Natural killer cell (primary cell): ENCODE data around the gene DDA1. TPM values are rescaled to one million over a fixed set of nuclear protein-coding genes. Genes with fewer than 3 reads are reported as not detected.

Experiments
- ATAC-seq, 3 donors: fragments of 150-1000 bp in 2 of 3; fragments of 200-7000 bp in 1 of 3; cut with Tn5 transposase; 1 replicate in 1 of 3; 2 replicates in 2 of 3; pipeline ENCODE4 v1.10.0; 2021; ENCODE audit warnings: mild to moderate bottlenecking in 2 of 3, moderate library complexity in 2 of 3
- DNase-seq, 2 donors: peaks; one replicate each; pipeline versions ENCODE4 v3.0.0 to v3.0.0-alpha.2; 2013 to 2021; ENCODE audit warnings: mixed read lengths in 1 of 2
- H3K27ac ChIP-seq: one replicate; pipeline ENCODE4 v1.5.1; 2013; ENCODE audit warnings: mild to moderate bottlenecking, low read length
- H3K27me3 ChIP-seq: one replicate; pipeline ENCODE4 v1.6.1; 2013; ENCODE audit warnings: low read length; ENCODE audit not compliant: control insufficient read depth, insufficient read depth
- H3K36me3 ChIP-seq: one replicate; pipeline ENCODE4 v1.6.1; 2013; ENCODE audit warnings: low read length; ENCODE audit not compliant: control insufficient read depth, insufficient read depth
- H3K4me1 ChIP-seq: one replicate; pipeline ENCODE4 v1.6.1; 2013; ENCODE audit warnings: low read length; ENCODE audit not compliant: control insufficient read depth, insufficient read depth
- H3K4me3 ChIP-seq: one replicate; pipeline ENCODE4 v1.5.1; 2013; ENCODE audit warnings: low read length
- H3K9me3 ChIP-seq: one replicate; pipeline ENCODE4 v1.6.1; 2013; ENCODE audit warnings: low read length; ENCODE audit not compliant: control insufficient read depth, insufficient read depth
- H3K27ac Mint-ChIP-seq, 2 donors: one replicate each; pipeline ENCODE4 v1.8.0; 2022; ENCODE audit warnings: mild to moderate bottlenecking in 2 of 2, mixed read lengths in 2 of 2, moderate library complexity in 1 of 2
- H3K27me3 Mint-ChIP-seq, 2 donors: one replicate each; pipeline ENCODE4 v1.8.0; 2022; ENCODE audit warnings: low read depth in 2 of 2, mixed read lengths in 2 of 2
- H3K36me3 Mint-ChIP-seq: one replicate; pipeline ENCODE4 v1.8.0; 2022; ENCODE audit warnings: mixed read lengths
- H3K4me1 Mint-ChIP-seq, 2 donors: one replicate each; pipeline ENCODE4 v1.8.0; 2022; ENCODE audit warnings: mixed read lengths in 2 of 2
- H3K4me3 Mint-ChIP-seq: one replicate; pipeline ENCODE4 v1.8.0; 2022; ENCODE audit warnings: mild to moderate bottlenecking, moderate library complexity, mixed read lengths
- H3K9me3 Mint-ChIP-seq, 2 donors: one replicate each; pipeline ENCODE4 v1.8.0; 2022; ENCODE audit warnings: mixed read lengths in 2 of 2
- CTCF ChIP-seq: fragments of 200-600 bp; IDR thresholded peaks from one replicate; pipeline ENCODE4 v1.8.0; 2022; ENCODE audit warnings: antibody characterized with exemption
- WGBS: methylation state at CpG from one replicate; pipeline ENCODE4 v1.1.7; 2013; ENCODE audit warnings: missing lambda C conversion rate; ENCODE audit not compliant: insufficient coverage; 5-methylcytosine and 5-hydroxymethylcytosine counted together
- intact Hi-C: fragments of 100-400 bp; cut with micrococcal nuclease; formaldehyde crosslinking; loops from one replicate; pipeline ENCODE4 v1.14.2; 2022
- total RNA-seq, 4 donors: library from RNA; stranded (reverse); fragments of 120-200 nt in 1 of 4; gene quantifications; one replicate each; pipeline versions ENCODE4 v1.2.3 to v1.2.4, GENCODE V29; 2013 to 2022

Gene DDA1
- total RNA-seq, 3 donors from 2014 or later (not counting 1 experiment from before 2014, with no cell fraction given) = 32.2 to 42.5 (median 37.7) TPM

DNA sequence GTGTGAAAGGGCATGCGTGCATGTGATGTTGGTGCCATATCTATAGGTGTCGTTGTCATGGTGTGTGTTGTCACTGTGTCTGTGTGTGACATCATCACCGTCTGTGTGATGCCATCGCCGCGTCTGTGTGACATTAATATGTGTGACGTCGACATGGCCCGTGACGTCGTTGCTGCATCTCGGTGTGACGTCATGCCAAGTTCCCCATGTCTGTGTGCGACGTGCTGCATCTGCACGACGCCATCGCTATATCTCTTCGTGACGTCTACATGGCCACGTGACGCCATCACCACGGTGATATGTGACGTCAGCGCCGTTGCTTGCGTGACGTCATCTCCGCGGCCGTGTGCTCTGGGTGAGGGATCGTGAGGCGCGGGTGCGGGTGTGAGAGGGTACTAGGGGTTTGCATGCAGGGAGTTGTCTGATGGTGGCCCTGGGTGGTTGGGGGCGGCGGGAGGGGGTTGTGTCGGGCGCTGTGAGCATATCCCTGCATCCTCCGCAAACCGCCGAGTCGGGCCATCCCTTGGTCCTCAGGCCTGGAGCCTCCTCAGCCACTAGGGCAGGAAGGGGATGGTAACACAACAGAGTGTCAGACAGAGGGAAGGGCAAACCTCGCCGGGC lies 42.6 kb downstream of the DDA1 start:
- DNase-seq (no peak), ATAC-seq (no peak)
- intact Hi-C loops = no loop called here
- no peaks in the 10 kb centered on the region for H3K4me1 Mint-ChIP-seq
- WGBS = 91% methylated on average over 45 of the region's 45 CpGs
- Histone ChIP-seq H3K36me3 (no peaks in the 10 kb centered on the region), H3K4me1 (peaks cover 6% of the 10 kb centered on the region), H3K4me3 (no peak overlapping the region), H3K27ac (no peak overlapping the region), H3K27me3 (peaks cover 2% of the 10 kb centered on the region), H3K9me3 (no peaks in the 10 kb centered on the region)
- no peak overlapping the region for H3K4me3 Mint-ChIP-seq
- peaks cover 7 to 27% of the 10 kb centered on the region in 2 donors for H3K27me3 Mint-ChIP-seq
- H3K36me3 Mint-ChIP-seq = no peaks in the 10 kb centered on the region
- no peak overlapping the region for H3K27ac Mint-ChIP-seq
- TF ChIP-seq CTCF = no peak
- H3K9me3 Mint-ChIP-seq = no peaks in the 10 kb centered on the region

GRCh38 chr19:17352608-17353280 lies 43.4 kb downstream of the DDA1 start:
- H3K4me3 ChIP-seq = no peak overlapping the region
- peaks cover 2% of the 10 kb centered on the region for H3K27me3 ChIP-seq
- DNase-seq = no peak
- no peak overlapping the region for H3K27ac Mint-ChIP-seq
- H3K9me3 ChIP-seq = no peaks in the 10 kb centered on the region
- WGBS = 63% methylated on average over 14 of the region's 14 CpGs
- no peaks in the 10 kb centered on the region for H3K4me1 Mint-ChIP-seq
- peaks cover 4 to 24% of the 10 kb centered on the region in 2 donors for H3K27me3 Mint-ChIP-seq
- H3K4me1 ChIP-seq = peaks cover 6% of the 10 kb centered on the region
- H3K36me3 ChIP-seq = no peaks in the 10 kb centered on the region
- no peak overlapping the region for H3K27ac ChIP-seq
- no peak for TF ChIP-seq CTCF
- ATAC-seq = no peak
- no peaks in the 10 kb centered on the region for H3K36me3 Mint-ChIP-seq
- H3K4me3 Mint-ChIP-seq = no peak overlapping the region
- intact Hi-C loops = no loop called here
- H3K9me3 Mint-ChIP-seq = no peaks in the 10 kb centered on the region

DNA sequence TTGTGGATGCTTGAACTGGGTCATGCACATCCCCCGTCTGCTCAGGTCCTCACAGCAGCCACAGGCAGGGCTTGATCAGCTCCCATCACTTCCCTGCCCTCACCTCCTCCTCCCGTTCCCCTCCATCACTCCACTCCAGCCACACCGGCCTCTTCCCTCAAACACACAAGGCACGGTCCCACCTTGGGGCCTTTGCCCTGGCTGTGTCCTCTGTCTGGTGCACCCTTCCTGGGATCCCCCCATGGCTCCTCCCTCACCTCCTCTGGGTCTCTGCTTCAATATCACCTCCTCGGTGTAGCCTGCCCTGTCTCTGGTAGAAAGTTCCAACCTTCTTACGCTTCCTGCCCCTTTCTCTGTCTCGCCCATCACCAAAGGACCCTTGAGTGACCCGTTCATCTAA lies 44.0 kb downstream of the DDA1 start:
- ATAC-seq = no peak
- TF ChIP-seq CTCF = no peak
- H3K9me3 ChIP-seq = no peaks in the 10 kb centered on the region
- WGBS = 91% methylated on average over 8 of the region's 8 CpGs
- peaks cover 6% of the 10 kb centered on the region for H3K4me1 ChIP-seq
- Mint-ChIP-seq H3K9me3 (no peaks in the 10 kb centered on the region), H3K4me3 (no peak overlapping the region), H3K36me3 (no peaks in the 10 kb centered on the region), H3K4me1 (no peaks in the 10 kb centered on the region), H3K27me3 (peaks cover 0 to 22% of the 10 kb centered on the region in 2 donors), H3K27ac (no peak overlapping the region)
- intact Hi-C loops = no loop called here
- no peaks in the 10 kb centered on the region for H3K36me3 ChIP-seq
- no peak overlapping the region for H3K4me3 ChIP-seq
- H3K27ac ChIP-seq = no peak overlapping the region
- H3K27me3 ChIP-seq = peaks cover 2% of the 10 kb centered on the region
- DNase-seq = no peak
